DND-41 (cell line): ENCODE data around the gene GRIP2.

ENCODE experiments used
- EZH2 ChIP-seq: IDR thresholded peaks from 3 replicates; pipeline ENCODE4 v1.6.1; 2012; ENCODE audit warnings: borderline replicate concordance, low read depth, mild to moderate bottlenecking, moderate library complexity, low read length, inconsistent platforms; ENCODE audit not compliant: severe bottlenecking
- TF ChIP-seq, protein P1 (sequence below): IDR thresholded peaks from 2 replicates; pipeline ENCODE4 v1.5.1; 2012; ENCODE audit warnings: borderline replicate concordance, low read length, moderate library complexity, mild to moderate bottlenecking; ENCODE audit not compliant: poor library complexity, severe bottlenecking; ENCODE audit errors: extremely low read depth

DNA sequence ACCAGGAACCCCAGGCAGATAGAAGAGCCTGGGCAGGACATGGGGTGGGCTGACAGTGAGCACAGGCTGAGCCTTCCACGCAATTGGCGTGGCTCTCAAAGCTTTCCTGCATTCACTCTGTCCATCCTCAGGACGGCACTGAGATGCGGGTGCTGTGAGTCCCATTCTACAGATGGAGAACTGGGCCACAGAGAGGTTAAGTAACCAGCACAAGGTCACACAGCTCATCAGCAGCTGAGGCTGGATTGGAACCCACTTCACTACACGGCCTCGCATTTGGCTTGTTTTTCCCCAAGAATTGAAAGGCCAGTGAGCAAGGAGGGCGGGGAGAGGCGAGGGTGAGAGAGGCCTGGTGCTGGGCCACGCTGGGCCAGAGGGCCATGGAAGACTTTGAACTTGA, 36.0 kb upstream of the GRIP2 start:
- TF ChIP-seq, protein P1, sequence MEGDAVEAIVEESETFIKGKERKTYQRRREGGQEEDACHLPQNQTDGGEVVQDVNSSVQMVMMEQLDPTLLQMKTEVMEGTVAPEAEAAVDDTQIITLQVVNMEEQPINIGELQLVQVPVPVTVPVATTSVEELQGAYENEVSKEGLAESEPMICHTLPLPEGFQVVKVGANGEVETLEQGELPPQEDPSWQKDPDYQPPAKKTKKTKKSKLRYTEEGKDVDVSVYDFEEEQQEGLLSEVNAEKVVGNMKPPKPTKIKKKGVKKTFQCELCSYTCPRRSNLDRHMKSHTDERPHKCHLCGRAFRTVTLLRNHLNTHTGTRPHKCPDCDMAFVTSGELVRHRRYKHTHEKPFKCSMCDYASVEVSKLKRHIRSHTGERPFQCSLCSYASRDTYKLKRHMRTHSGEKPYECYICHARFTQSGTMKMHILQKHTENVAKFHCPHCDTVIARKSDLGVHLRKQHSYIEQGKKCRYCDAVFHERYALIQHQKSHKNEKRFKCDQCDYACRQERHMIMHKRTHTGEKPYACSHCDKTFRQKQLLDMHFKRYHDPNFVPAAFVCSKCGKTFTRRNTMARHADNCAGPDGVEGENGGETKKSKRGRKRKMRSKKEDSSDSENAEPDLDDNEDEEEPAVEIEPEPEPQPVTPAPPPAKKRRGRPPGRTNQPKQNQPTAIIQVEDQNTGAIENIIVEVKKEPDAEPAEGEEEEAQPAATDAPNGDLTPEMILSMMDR, result no peak
- no peak for TF ChIP-seq EZH2
